Peyer's patch (tissue), 4 donors: Measurements from ENCODE around the gene ADCY9.

Experiments
- CTCF ChIP-seq, 6 experiments: fragments of 450-650 bp in 4 of 6; fragments of 200-600 bp in 2 of 6; sonication (generic) in 1 of 6; IDR thresholded peaks; one replicate each; pipeline ENCODE4 v1.5.1; 2017 to 2019; ENCODE audit warnings: antibody characterized with exemption in 6 of 6, mild to moderate bottlenecking in 3 of 6, moderate library complexity in 1 of 6
- POLR2A ChIP-seq, 2 donors: fragments of 450-650 bp; IDR thresholded peaks; one replicate each; pipeline ENCODE4 v1.5.1; 2017; ENCODE audit warnings: antibody characterized with exemption in 2 of 2, mild to moderate bottlenecking in 2 of 2, moderate library complexity in 2 of 2

GRCh38 chr16:3953728-3954410 lies 162.4 kb downstream of the ADCY9 start:
- TF ChIP-seq CTCF (IDR thresholded peaks at IDR 0.05) (no peak), POLR2A (IDR thresholded peaks at IDR 0.05) (no peak)
